Keratinocyte (primary cell): ENCODE results near the gene PSTPIP2. TPM values are rescaled to one million over a fixed set of nuclear protein-coding genes. Genes with fewer than 3 reads are reported as not detected.

Experiments used
- DNase-seq: peaks from one replicate; pipeline ENCODE4 v3.0.0-alpha.2; 2011; ENCODE audit warnings: low read depth, missing footprints, low spot score
- FAIRE-seq: peaks from 2 replicates; lab custom pipeline; 2011; peaks lifted over from hg19 to GRCh38; lab: Jason Lieb, UNC
- H2AFZ ChIP-seq: 2 replicates; pipeline ENCODE4 v1.6.0; 2012; ENCODE audit warnings: low read length, control low read depth, inconsistent platforms; ENCODE audit not compliant: control insufficient read depth
- H3K27ac ChIP-seq: 2 replicates; pipeline ENCODE4 v1.5.1; 2011; ENCODE audit warnings: low read length; ENCODE audit not compliant: control insufficient read depth, insufficient read depth
- H3K27me3 ChIP-seq: 3 replicates; pipeline ENCODE4 v1.6.0; 2011; ENCODE audit warnings: low read length; ENCODE audit not compliant: control insufficient read depth, insufficient read depth; ENCODE audit errors: extremely low read depth
- H3K36me3 ChIP-seq, 2 experiments: 2 replicates in 1 of 2; 3 replicates in 1 of 2; pipeline ENCODE4 v1.5.1; 2011; ENCODE audit warnings: low read length in 2 of 2, mild to moderate bottlenecking in 1 of 2; ENCODE audit not compliant: control insufficient read depth in 2 of 2, insufficient read depth in 2 of 2; ENCODE audit errors: extremely low read depth in 1 of 2
- H3K4me1 ChIP-seq: 3 replicates; pipeline ENCODE4 v1.5.1; 2011; ENCODE audit warnings: low read length; ENCODE audit not compliant: control insufficient read depth, insufficient read depth; ENCODE audit errors: extremely low read depth
- H3K4me2 ChIP-seq: 3 replicates; pipeline ENCODE4 v1.6.0; 2011; ENCODE audit warnings: low read depth, low read length; ENCODE audit not compliant: control insufficient read depth, insufficient read depth; ENCODE audit errors: extremely low read depth
- H3K4me3 ChIP-seq, 3 experiments: fragments of 200-600 bp in 1 of 3; sonication (generic) in 1 of 3; 2 replicates in 2 of 3; 3 replicates in 1 of 3; pipeline ENCODE4 v1.5.1; 2011 to 2016; ENCODE audit warnings: low read length in 3 of 3, mild to moderate bottlenecking in 3 of 3, control low read depth in 2 of 3, inconsistent platforms in 1 of 3, low read depth in 1 of 3, mixed read lengths in 1 of 3, mixed run types in 1 of 3, moderate library complexity in 1 of 3; ENCODE audit not compliant: control insufficient read depth in 2 of 3, insufficient read depth in 2 of 3; ENCODE audit errors: extremely low read depth in 1 of 3
- H3K79me2 ChIP-seq: 2 replicates; pipeline ENCODE4 v1.6.0; 2012; ENCODE audit warnings: low read length; ENCODE audit not compliant: control insufficient read depth, insufficient read depth
- H3K9ac ChIP-seq: 3 replicates; pipeline ENCODE4 v1.6.0; 2011; ENCODE audit warnings: low read length; ENCODE audit not compliant: control insufficient read depth, insufficient read depth; ENCODE audit errors: extremely low read depth
- H3K9me1 ChIP-seq: 3 replicates; pipeline ENCODE4 v1.6.0; 2011; ENCODE audit warnings: low read length; ENCODE audit not compliant: control insufficient read depth, insufficient read depth; ENCODE audit errors: extremely low read depth
- H3K9me3 ChIP-seq: 2 replicates; pipeline ENCODE4 v1.5.1; 2012; ENCODE audit warnings: low read depth, low read length; ENCODE audit not compliant: control insufficient read depth
- H4K20me1 ChIP-seq: 3 replicates; pipeline ENCODE4 v1.6.0; 2011; ENCODE audit warnings: low read length; ENCODE audit not compliant: control insufficient read depth, insufficient read depth; ENCODE audit errors: extremely low read depth
- EZH2 ChIP-seq: IDR thresholded peaks from one replicate; pipeline ENCODE4 v1.6.1; 2012; ENCODE audit warnings: inconsistent platforms, mild to moderate bottlenecking, low read length, moderate library complexity
- dilution Hi-C: fragments of 300-500 bp; cut with MboI; formaldehyde crosslinking; loops from one replicate; pipeline ENCODE4 v1.7.0; 2020; ENCODE audit warnings: low sequenced_read_pairs; ENCODE audit not compliant: extremely low pct_ligation_motif_present
- polyA plus RNA-seq, 5 experiments: library from polyadenylated mRNA; depleted of rRNA in 3 of 5; stranded (reverse) in 3 of 5; stranded (forward) in 1 of 5; unstranded in 1 of 5; fragments of >200 nt; gene quantifications; 1 replicate in 1 of 5; 2 replicates in 3 of 5; 3 replicates in 1 of 5; pipeline versions ENCODE4 v1.2.1 to v1.2.3, GENCODE V29; 2011 to 2012; ENCODE audit warnings: missing spikeins in 2 of 5, low read depth in 1 of 5, low replicate concordance in 1 of 5
- TF ChIP-seq, protein P1 (sequence below), 3 experiments: IDR thresholded peaks in 1 of 3; conservative IDR thresholded peaks in 1 of 3; optimal IDR thresholded peaks in 1 of 3; 2 replicates in 2 of 3; 3 replicates in 1 of 3; pipeline versions ENCODE3 to v1.5.1; 2011; ENCODE audit warnings: low read length in 3 of 3, mild to moderate bottlenecking in 3 of 3, moderate library complexity in 2 of 3, control low read depth in 1 of 3, inconsistent platforms in 1 of 3; ENCODE audit not compliant: insufficient read depth in 2 of 3; ENCODE audit errors: extremely low read depth in 1 of 3

PSTPIP2 gene
- polyA plus RNA-seq, 1 donor (not counting 4 experiments of a cell fraction or from before 2014, with no cell fraction given): 27.3 TPM

GRCh38 chr18:45991788-45992187 is 80.3 kb downstream of the PSTPIP2 start:
- H3K4me1 ChIP-seq: peaks cover 4% of the 10 kb centered on the region
- no peaks in the 10 kb centered on the region for H3K9me1 ChIP-seq
- H3K9me3 ChIP-seq: no peaks in the 10 kb centered on the region
- H3K4me2 ChIP-seq: no peak overlapping the region
- dilution Hi-C loops: no loop called here
- H3K27ac ChIP-seq: no peak overlapping the region
- no peaks in the 10 kb centered on the region for H3K79me2 ChIP-seq
- no peaks in the 10 kb centered on the region for H3K27me3 ChIP-seq
- peaks cover 0 to 3% of the 10 kb centered on the region in 2 experiments for H3K36me3 ChIP-seq
- no peaks in the 10 kb centered on the region for H4K20me1 ChIP-seq
- DNase-seq: no peak
- H3K4me3 ChIP-seq: no peak overlapping the region
- no peak for FAIRE-seq
- no peak overlapping the region for H3K9ac ChIP-seq
- no peak overlapping the region for H2AFZ ChIP-seq
- no peak for TF ChIP-seq EZH2
- TF ChIP-seq, protein P1, sequence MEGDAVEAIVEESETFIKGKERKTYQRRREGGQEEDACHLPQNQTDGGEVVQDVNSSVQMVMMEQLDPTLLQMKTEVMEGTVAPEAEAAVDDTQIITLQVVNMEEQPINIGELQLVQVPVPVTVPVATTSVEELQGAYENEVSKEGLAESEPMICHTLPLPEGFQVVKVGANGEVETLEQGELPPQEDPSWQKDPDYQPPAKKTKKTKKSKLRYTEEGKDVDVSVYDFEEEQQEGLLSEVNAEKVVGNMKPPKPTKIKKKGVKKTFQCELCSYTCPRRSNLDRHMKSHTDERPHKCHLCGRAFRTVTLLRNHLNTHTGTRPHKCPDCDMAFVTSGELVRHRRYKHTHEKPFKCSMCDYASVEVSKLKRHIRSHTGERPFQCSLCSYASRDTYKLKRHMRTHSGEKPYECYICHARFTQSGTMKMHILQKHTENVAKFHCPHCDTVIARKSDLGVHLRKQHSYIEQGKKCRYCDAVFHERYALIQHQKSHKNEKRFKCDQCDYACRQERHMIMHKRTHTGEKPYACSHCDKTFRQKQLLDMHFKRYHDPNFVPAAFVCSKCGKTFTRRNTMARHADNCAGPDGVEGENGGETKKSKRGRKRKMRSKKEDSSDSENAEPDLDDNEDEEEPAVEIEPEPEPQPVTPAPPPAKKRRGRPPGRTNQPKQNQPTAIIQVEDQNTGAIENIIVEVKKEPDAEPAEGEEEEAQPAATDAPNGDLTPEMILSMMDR (optimal IDR thresholded peaks at IDR 0.05 in 1 of 3, IDR thresholded peaks at IDR 0.05 in 1 of 3, conservative IDR thresholded peaks at IDR 0.05 in 1 of 3; ENCODE audit: extremely low read depth in 1 of 3, insufficient read depth in 2 of 3, low read length in 3 of 3): no peak

DNA sequence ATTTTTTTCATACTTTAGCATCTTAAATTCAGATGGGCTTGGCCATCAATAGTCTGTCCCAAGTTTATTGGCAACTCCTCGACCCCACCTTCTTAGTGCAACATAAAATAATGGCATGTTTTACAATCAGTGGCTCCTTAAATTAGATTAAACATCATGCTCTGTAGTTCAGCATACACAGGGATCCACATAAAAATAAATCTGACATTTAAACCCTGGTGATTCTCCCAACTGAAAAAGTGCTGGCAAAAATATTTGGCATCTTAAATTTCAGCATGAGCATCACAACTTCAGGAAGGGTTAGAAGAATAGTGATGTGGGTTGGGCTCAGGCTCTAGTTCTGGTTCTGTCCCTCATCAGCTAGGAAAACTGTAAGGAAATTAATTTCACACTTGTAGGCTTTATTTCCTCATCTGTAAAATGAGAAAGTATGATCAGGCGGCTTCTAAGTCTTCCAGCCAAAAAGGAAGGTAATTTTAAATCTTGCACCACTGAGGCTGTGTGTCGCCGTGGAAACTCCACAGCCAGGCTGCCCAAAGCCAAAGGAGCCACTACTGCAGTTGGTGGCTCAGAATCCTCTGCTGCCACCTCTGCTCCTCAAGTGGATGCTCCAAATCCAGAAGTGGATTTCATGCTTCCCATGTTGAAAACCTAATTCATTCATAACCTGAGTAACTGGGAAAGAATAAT is 87.4 kb downstream of the PSTPIP2 start:
- no peaks in the 10 kb centered on the region for H3K27me3 ChIP-seq
- H3K79me2 ChIP-seq: no peaks in the 10 kb centered on the region
- H3K9ac ChIP-seq: no peak overlapping the region
- no peaks in the 10 kb centered on the region for H3K9me1 ChIP-seq
- no peaks in the 10 kb centered on the region for H4K20me1 ChIP-seq
- no peak for FAIRE-seq
- DNase-seq: no peak
- H2AFZ ChIP-seq: no peak overlapping the region
- H3K9me3 ChIP-seq: no peaks in the 10 kb centered on the region
- dilution Hi-C loops: no loop called here
- H3K27ac ChIP-seq: no peak overlapping the region
- no peak for TF ChIP-seq EZH2
- TF ChIP-seq, protein P1 (optimal IDR thresholded peaks at IDR 0.05 in 1 of 3, IDR thresholded peaks at IDR 0.05 in 1 of 3, conservative IDR thresholded peaks at IDR 0.05 in 1 of 3; ENCODE audit: extremely low read depth in 1 of 3, insufficient read depth in 2 of 3, low read length in 3 of 3): no peak
- H3K36me3 ChIP-seq: peaks cover 0 to 4% of the 10 kb centered on the region in 2 experiments
- no peak overlapping the region for H3K4me3 ChIP-seq
- no peaks in the 10 kb centered on the region for H3K4me1 ChIP-seq
- H3K4me2 ChIP-seq: no peak overlapping the region
